B cell (primary cell): Measurements from ENCODE around the gene ABCC3. TPM values are rescaled to one million over a fixed set of nuclear protein-coding genes. Genes with fewer than 3 reads are reported as not detected.

ENCODE experiments used
- ATAC-seq: fragments of 200-7000 bp; cut with Tn5 transposase; one replicate; pipeline ENCODE4 v1.10.0; 2021; ENCODE audit warnings: low read depth, mild to moderate bottlenecking, moderate number of reproducible peaks, moderate library complexity
- CTCF ChIA-PET: fragments of 350-600 bp; sonication (Branson Sonifier 250); formaldehyde crosslinking; loops from one replicate; lab custom pipeline; 2021; ENCODE audit warnings: antibody characterized with exemption, inconsistent platforms; lab: Charles Lee
- POLR2A ChIA-PET: fragments of 350-600 bp; sonication (Branson Sonifier 250); formaldehyde crosslinking; loops from one replicate; lab custom pipeline; 2021; ENCODE audit warnings: antibody characterized with exemption; lab: Charles Lee
- DNase-seq: peaks from one replicate; pipeline ENCODE4 v3.0.0; 2013
- H2AFZ ChIP-seq: 2 replicates; pipeline ENCODE4 v1.6.1; 2012; ENCODE audit warnings: mild to moderate bottlenecking, low read depth, low read length; ENCODE audit not compliant: insufficient read depth, poor library complexity, severe bottlenecking
- H3K27ac ChIP-seq, 2 donors: 1 replicate in 1 of 2; 2 replicates in 1 of 2; pipeline ENCODE4 v1.5.1; 2012 to 2013; ENCODE audit warnings: low read length in 2 of 2, mild to moderate bottlenecking in 2 of 2, moderate library complexity in 1 of 2
- H3K27me3 ChIP-seq, 4 experiments: fragments of 200-600 bp in 1 of 4; sonication (generic) in 1 of 4; replicated peaks in 1 of 4; 1 replicate in 2 of 4; 2 replicates in 2 of 4; pipeline versions ENCODE4 v1.6.1 to v1.7.0; 2013 to 2016; ENCODE audit warnings: low read length in 3 of 4, mild to moderate bottlenecking in 2 of 4, mixed read lengths in 1 of 4, moderate library complexity in 1 of 4; ENCODE audit not compliant: insufficient read depth in 4 of 4, control insufficient read depth in 3 of 4; ENCODE audit errors: control extremely low read depth in 1 of 4
- H3K36me3 ChIP-seq, 2 experiments: replicated peaks in 1 of 2; 1 replicate in 1 of 2; 2 replicates in 1 of 2; pipeline versions ENCODE4 v1.6.1 to v1.7.1; 2013; ENCODE audit warnings: low read length in 1 of 2; ENCODE audit not compliant: insufficient read depth in 2 of 2, control insufficient read depth in 1 of 2; ENCODE audit errors: control extremely low read depth in 1 of 2, extremely low read depth in 1 of 2
- H3K4me1 ChIP-seq, 2 donors: fragments of 200-600 bp in 1 of 2; sonication (generic) in 1 of 2; 1 replicate in 1 of 2; 2 replicates in 1 of 2; pipeline versions ENCODE4 v1.5.1 to v1.6.1; 2013 to 2017; ENCODE audit warnings: low read length in 2 of 2; ENCODE audit not compliant: control insufficient read depth in 2 of 2, insufficient read depth in 2 of 2
- H3K4me2 ChIP-seq: replicated peaks from 2 replicates; pipeline ENCODE3; 2012; ENCODE audit warnings: mild to moderate bottlenecking, low read depth, low read length; ENCODE audit not compliant: poor library complexity, severe bottlenecking
- H3K4me3 ChIP-seq, 5 experiments: fragments of 200-600 bp in 1 of 5; sonication (generic) in 1 of 5; 1 replicate in 3 of 5; 2 replicates in 2 of 5; pipeline versions ENCODE4 v1.5.1 to v1.7.0; 2011 to 2016; ENCODE audit warnings: low read length in 4 of 5, mild to moderate bottlenecking in 4 of 5, low read depth in 2 of 5, control low read depth in 1 of 5, moderate library complexity in 1 of 5; ENCODE audit not compliant: insufficient read depth in 1 of 5; ENCODE audit errors: control extremely low read depth in 1 of 5, extremely low read depth in 1 of 5
- H3K79me2 ChIP-seq: fragments of 200-600 bp; sonication (generic); one replicate; pipeline ENCODE4 v1.6.0; 2016; ENCODE audit warnings: low read length; ENCODE audit not compliant: control insufficient read depth, insufficient read depth
- H3K9ac ChIP-seq: fragments of 200-600 bp; sonication (generic); 2 replicates; pipeline ENCODE4 v1.6.1; 2017; ENCODE audit warnings: mild to moderate bottlenecking, low read length, moderate library complexity
- H3K9me3 ChIP-seq, 3 donors: one replicate each; pipeline versions ENCODE4 v1.6.1 to v1.7.1; 2013; ENCODE audit warnings: low read length in 2 of 3; ENCODE audit not compliant: control insufficient read depth in 2 of 3, insufficient read depth in 1 of 3; ENCODE audit errors: control extremely low read depth in 1 of 3
- H4K20me1 ChIP-seq: 2 replicates; pipeline ENCODE4 v1.6.0; 2012; ENCODE audit warnings: mild to moderate bottlenecking, low read length; ENCODE audit not compliant: insufficient read depth, control insufficient read depth, poor library complexity, severe bottlenecking
- H3K27ac Mint-ChIP-seq: one replicate; pipeline ENCODE4 v1.8.0; 2021; ENCODE audit warnings: mixed read lengths
- H3K27me3 Mint-ChIP-seq: one replicate; pipeline ENCODE4 v1.8.0; 2021; ENCODE audit warnings: mixed read lengths
- H3K4me1 Mint-ChIP-seq: one replicate; pipeline ENCODE4 v1.8.0; 2021; ENCODE audit warnings: mixed read lengths
- H3K4me3 Mint-ChIP-seq: one replicate; pipeline ENCODE4 v1.8.0; 2021; ENCODE audit warnings: mixed read lengths
- H3K9me3 Mint-ChIP-seq: one replicate; pipeline ENCODE4 v1.8.0; 2022; ENCODE audit warnings: mixed read lengths; ENCODE audit not compliant: insufficient read depth
- CTCF ChIP-seq: fragments of 200-600 bp; IDR thresholded peaks from one replicate; pipeline ENCODE4 v1.8.0; 2022; ENCODE audit warnings: antibody characterized with exemption, mild to moderate bottlenecking
- EZH2 ChIP-seq: IDR thresholded peaks from 2 replicates; pipeline ENCODE4 v1.6.1; 2012; ENCODE audit warnings: borderline replicate concordance, low read depth, mild to moderate bottlenecking, moderate library complexity, low read length; ENCODE audit not compliant: insufficient read depth, poor library complexity, severe bottlenecking
- WGBS: methylation state at CpG from one replicate; pipeline ENCODE4 v1.1.5; 2013; ENCODE audit warnings: missing lambda C conversion rate; ENCODE audit not compliant: insufficient coverage; 5-methylcytosine and 5-hydroxymethylcytosine counted together
- intact Hi-C: fragments of 100-400 bp; cut with micrococcal nuclease; formaldehyde crosslinking; loops from one replicate; pipeline ENCODE4 v1.10.0; 2022
- polyA plus RNA-seq: library from polyadenylated mRNA; depleted of rRNA; stranded (reverse); fragments of >200 nt; gene quantifications from 2 replicates; pipeline ENCODE4 v1.2.3, GENCODE V29; 2012
- total RNA-seq, 2 donors: library from RNA; stranded (reverse); fragments of 120-200 nt in 1 of 2; gene quantifications; 1 replicate in 1 of 2; 2 replicates in 1 of 2; pipeline versions ENCODE4 v1.2.3 to v1.2.4, GENCODE V29; 2013 to 2022

The ABCC3 gene
- total and polyA plus RNA-seq, 2 donors (not counting 1 experiment from before 2014, with no cell fraction given) = 0.05 to 0.60 TPM

GRCh38 chr17:50731575-50732460, 97.1 kb downstream of the ABCC3 start:
- CTCF ChIA-PET = no interaction called here
- Histone ChIP-seq H3K36me3 (peaks cover 0 to 4% of the 10 kb centered on the region in 2 experiments), H2AFZ (no peak overlapping the region), H4K20me1 (peaks cover 89% of the 10 kb centered on the region), H3K4me1 (peaks cover 10 to 14% of the 10 kb centered on the region in 2 donors), H3K4me2 (no peak overlapping the region), H3K9me3 (no peaks in the 10 kb centered on the region), H3K4me3 (no peak overlapping the region), H3K27me3 (no peaks in the 10 kb centered on the region), H3K27ac (peak overlapping the region in 1 of 2 donors; percentile 3), H3K9ac (no peak overlapping the region), H3K79me2 (peaks cover 99% of the 10 kb centered on the region)
- Mint-ChIP-seq H3K9me3 (no peaks in the 10 kb centered on the region), H3K4me3 (no peak overlapping the region), H3K27ac (no peak overlapping the region), H3K27me3 (no peaks in the 10 kb centered on the region), H3K4me1 (peaks cover 51% of the 10 kb centered on the region)
- WGBS = 73% methylated on average over 4 of the region's 7 CpGs
- TF ChIP-seq EZH2 (no peak), CTCF (no peak)
- ATAC-seq (no peak), DNase-seq (no peak)
- intact Hi-C loops = no loop called here
- POLR2A ChIA-PET = no interaction called here

GRCh38 chr17:50735287-50735686, 100.6 kb downstream of the ABCC3 start:
- ChIA-PET POLR2A (no interaction called here), CTCF (no interaction called here)
- no CpG with 5 or more reads among the region's 3 CpGs for WGBS
- Histone ChIP-seq H3K4me1 (peaks cover 3 to 4% of the 10 kb centered on the region in 2 donors), H3K9me3 (no peaks in the 10 kb centered on the region), H3K27me3 (no peaks in the 10 kb centered on the region), H4K20me1 (peaks cover 89% of the 10 kb centered on the region), H2AFZ (no peak overlapping the region), H3K27ac (no peak overlapping the region), H3K4me2 (no peak overlapping the region), H3K4me3 (no peak overlapping the region), H3K79me2 (peaks cover 93% of the 10 kb centered on the region), H3K9ac (no peak overlapping the region), H3K36me3 (peaks cover 0 to 27% of the 10 kb centered on the region in 2 experiments)
- DNase-seq = no peak
- Mint-ChIP-seq H3K9me3 (no peaks in the 10 kb centered on the region), H3K27me3 (no peaks in the 10 kb centered on the region), H3K27ac (no peak overlapping the region), H3K4me3 (no peak overlapping the region), H3K4me1 (peaks cover 31% of the 10 kb centered on the region)
- no peak for ATAC-seq
- TF ChIP-seq EZH2 (no peak), CTCF (no peak)
- intact Hi-C loops = no loop called here
